CD1c-positive myeloid dendritic cell (primary cell): ENCODE results near the gene NUPR2.
"Not testable (repeated sequence)": the region's sequence is repeated elsewhere in the genome, so short reads cannot be mapped to it uniquely, and the experiment has no call there.

Experiments used
- DNase-seq: peaks from one replicate; pipeline ENCODE4 v3.0.0-alpha.2; 2016; ENCODE audit errors: extremely low spot score

Gene NUPR2

GRCh38 chr7:56115852-56116538 lies at the start of gene NUPR2:
Gene NUPR2, minus strand, starts transcription at chr7:56116417. Its CDS starts 103 bp downstream, at chr7:56116314.
- no peak for DNase-seq

GRCh38 chr7:56157238-56157790 lies 41.1 kb upstream of the NUPR2 start:
- no peak for DNase-seq

GRCh38 chr7:56131062-56131461 lies 14.8 kb upstream of the NUPR2 start:
- not testable (repeated sequence) for DNase-seq

- DNase-seq = no peak
These were observed 11.2 kb upstream of the NUPR2 start for GRCh38 chr7:56127241-56127975.

GRCh38 chr7:56125831-56126230 lies 9.6 kb upstream of the NUPR2 start:
- no peak for DNase-seq

GRCh38 chr7:56124981-56125380 lies 8.8 kb upstream of the NUPR2 start:
- no peak for DNase-seq

- DNase-seq = no peak
These were observed 5.2 kb upstream of the NUPR2 start for GRCh38 chr7:56121440-56121839.

GRCh38 chr7:56112244-56112643 lies 4.0 kb downstream of the NUPR2 start:
- DNase-seq = not testable (repeated sequence)

GRCh38 chr7:56110611-56111010 lies 5.6 kb downstream of the NUPR2 start:
- DNase-seq = no peak

- DNase-seq = no peak
These were observed 8.3 kb downstream of the NUPR2 start for GRCh38 chr7:56107954-56108258.

GRCh38 chr7:56106108-56107073 lies 9.8 kb downstream of the NUPR2 start, which contains the start of gene CHCHD2:
Gene CHCHD2, minus strand, starts transcription at chr7:56106476. Its CDS starts 63 bp downstream, at chr7:56106413.
- DNase-seq = peak; percentile 98

- peak; percentile 52 for DNase-seq
These were observed 10.7 kb downstream of the NUPR2 start for GRCh38 chr7:56105508-56105907.

- DNase-seq = not testable (repeated sequence)
These were observed 12.1 kb downstream of the NUPR2 start for GRCh38 chr7:56104138-56104537.

- DNase-seq = no peak
These were observed 16.6 kb downstream of the NUPR2 start for GRCh38 chr7:56099653-56100052.

- DNase-seq = not testable (repeated sequence)
These were observed 17.8 kb downstream of the NUPR2 start for GRCh38 chr7:56098187-56099008.

GRCh38 chr7:56097700-56098099 lies 18.5 kb downstream of the NUPR2 start:
- DNase-seq = peak; percentile 35

- DNase-seq = no peak
These were observed 23.3 kb downstream of the NUPR2 start, which contains the start of gene PHKG1 for GRCh38 chr7:56092789-56093531. Gene PHKG1, minus strand, starts transcription at chr7:56092952. Its CDS starts 4,011 bp downstream, at chr7:56088941.

- not testable (repeated sequence) for DNase-seq
These were observed 23.8 kb downstream of the NUPR2 start for GRCh38 chr7:56092388-56092787.

GRCh38 chr7:56091591-56091990 lies 24.6 kb downstream of the NUPR2 start:
- no peak for DNase-seq

GRCh38 chr7:56087445-56087844 lies 28.8 kb downstream of the NUPR2 start:
- DNase-seq = no peak
